Stimulated activated CD8-positive, alpha-beta memory T cell treated with anti-CD3 and anti-CD28 coated beads, Interleukin-7, amount 100 ng/mL, for 48 hours (primary cell): ENCODE results near the gene MC4R.

ENCODE experiments used
- DNase-seq, 2 donors: peaks; one replicate each; pipeline ENCODE4 v3.0.0-alpha.2; 2020; ENCODE audit warnings: low read depth in 1 of 2; ENCODE audit errors: extremely low read depth in 1 of 2

Gene MC4R

DNA sequence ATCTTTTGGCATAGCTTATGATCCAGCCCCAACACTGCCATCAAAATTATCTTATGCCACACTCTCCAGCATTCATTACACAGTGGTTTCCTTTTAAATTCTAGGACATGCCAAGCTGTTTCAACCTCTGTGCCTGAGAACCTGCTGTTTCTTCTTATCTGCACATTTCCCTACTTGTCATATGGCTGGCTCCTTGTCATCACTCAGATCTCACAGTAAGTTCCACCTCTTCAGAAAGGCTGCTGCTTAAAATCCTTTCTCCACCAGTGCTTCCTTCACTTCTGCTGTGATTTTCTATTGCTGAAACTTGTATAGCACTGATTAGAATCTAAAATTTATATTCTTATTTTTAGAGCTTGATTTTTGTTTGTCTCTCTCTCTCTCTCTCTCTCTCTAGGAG is 43.4 kb downstream of the MC4R start:
- DNase-seq = no peak

DNA sequence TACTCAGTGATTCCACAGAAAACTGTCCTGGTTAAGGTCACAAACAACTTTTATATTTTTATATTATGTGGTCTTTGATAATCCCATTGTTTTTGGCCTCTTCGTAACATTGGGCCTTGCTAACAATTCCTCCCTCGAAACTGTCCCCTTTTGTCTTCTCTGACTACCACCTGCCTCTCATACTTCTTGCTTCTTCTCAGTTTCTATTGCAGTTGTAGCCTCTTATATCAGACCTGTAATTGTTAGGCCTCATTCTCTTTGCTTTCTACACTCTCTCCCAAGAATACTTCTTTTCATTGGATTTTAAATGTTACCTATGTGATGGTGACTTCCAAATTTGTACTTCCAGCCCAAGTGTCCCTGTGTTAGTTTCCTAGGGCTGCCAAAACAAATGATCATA is 44.7 kb downstream of the MC4R start:
- no peak for DNase-seq

DNA sequence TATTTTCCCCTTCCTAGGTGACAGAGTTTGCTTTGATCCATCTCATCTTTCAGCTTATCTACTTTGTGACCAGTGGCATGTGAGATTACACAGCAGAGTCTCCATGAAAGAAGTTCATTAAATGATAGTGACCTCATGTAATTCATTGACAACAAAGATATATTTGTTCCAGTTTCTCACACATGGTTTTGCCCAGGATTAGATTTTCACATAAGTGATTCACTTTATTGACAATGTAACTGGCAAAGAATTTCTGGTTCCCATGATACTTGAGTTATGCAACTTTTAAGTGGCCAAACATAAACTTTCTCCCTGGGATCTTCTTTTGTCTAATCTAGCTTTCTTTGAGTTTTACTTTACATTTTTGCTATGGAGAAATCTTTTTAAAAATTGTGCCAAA is 50.0 kb downstream of the MC4R start:
- no peak for DNase-seq
